CD4-positive, alpha-beta T cell treated with Interleukin-17A for 1 hour (primary cell): ENCODE results near the gene ULK3.

ENCODE experiments used
- DNase-seq: peaks from one replicate; pipeline ENCODE4 v3.0.0-alpha.2; 2020

ULK3 gene

GRCh38 chr15:74821091-74821789 lies 21.7 kb downstream of the ULK3 start:
- DNase-seq = no peak

- no peak for DNase-seq
Observed at GRCh38 chr15:74820056-74820455, 22.9 kb downstream of the ULK3 start.

- no peak for DNase-seq
Observed at GRCh38 chr15:74817370-74817737, 25.6 kb downstream of the ULK3 start.

DNA sequence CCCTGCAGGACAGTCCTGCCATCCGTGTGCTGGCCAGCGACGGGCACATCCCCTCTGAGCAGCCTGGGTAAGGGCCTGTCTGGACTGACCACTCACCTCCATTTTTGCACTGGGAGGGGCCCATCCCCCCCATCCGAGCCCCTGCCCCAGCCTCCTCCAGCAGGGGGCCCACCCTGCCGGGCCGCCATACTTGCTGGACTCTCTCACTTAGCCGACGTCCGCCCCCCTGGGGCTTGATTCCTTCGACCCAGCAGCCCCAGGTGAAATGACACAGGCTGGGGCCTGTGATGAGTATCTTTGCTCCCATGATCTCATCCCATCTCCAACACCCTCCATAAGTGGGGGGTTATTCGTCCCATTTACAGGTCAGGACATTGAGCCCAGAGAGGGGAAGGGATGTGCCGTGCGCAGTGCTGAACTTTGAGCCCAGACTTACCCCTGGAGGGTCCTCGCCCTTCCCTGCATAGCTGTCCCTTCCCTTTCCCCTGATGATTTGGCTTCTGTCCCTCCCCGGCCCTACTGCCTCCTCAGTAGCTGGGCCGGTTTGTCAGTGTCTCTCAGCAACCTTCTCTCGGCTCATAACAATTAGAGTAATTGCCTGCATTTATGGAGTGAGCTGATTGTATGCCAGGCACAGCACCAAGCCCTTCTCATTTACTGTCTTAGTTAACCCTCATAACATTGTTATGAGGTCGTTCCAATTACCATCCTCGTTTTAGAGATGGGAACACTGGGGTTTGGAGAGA lies 26.2 kb downstream of the ULK3 start:
- no peak for DNase-seq

DNA sequence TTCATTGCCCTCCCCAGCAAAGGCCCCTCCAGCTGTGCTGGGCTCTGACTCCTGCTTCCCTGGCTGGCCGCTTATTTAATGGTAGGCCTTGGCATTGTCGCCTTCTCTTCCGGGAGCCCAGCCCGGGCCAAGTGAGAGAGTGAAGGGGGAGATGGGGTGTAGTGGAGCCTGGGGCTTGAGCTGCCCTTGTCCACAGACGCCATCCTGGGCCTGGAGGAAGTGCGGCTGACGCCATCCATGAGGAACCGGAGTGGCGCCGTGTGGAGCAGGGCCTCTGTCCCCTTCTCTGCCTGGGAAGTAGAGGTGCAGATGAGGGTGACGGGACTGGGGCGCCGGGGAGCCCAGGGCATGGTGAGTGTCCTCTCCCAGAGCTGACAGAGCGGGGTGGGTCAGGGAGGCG lies 27.0 kb downstream of the ULK3 start:
- no peak for DNase-seq

GRCh38 chr15:74815121-74815934 lies 27.6 kb downstream of the ULK3 start:
- no peak for DNase-seq

DNA sequence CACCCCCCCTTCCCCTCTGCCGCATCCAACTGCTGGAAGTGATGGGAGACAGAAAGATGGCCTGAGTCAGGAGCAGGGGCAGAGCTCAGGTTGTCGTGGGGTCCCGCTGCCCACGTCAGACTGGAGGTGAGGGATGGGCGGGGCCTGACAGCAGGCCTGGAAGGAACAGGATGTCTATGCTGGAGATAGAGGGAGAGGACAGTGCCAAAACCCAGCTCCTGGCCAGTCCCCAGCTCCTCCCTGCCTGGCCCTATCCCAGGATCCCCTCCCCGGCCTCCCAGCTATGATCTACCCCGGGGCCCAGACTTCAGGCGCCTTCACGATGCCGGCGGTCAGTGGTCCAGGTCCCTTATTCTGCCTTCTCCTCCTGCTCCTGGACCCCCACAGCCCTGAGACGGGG lies 30.4 kb downstream of the ULK3 start, which contains the start of gene LMAN1L:
Gene LMAN1L (plus strand): TSS at position 303 of the 400 bp plus-strand sequence. CDS start 20 bp downstream, at position 323.
- no peak for DNase-seq

- no peak for DNase-seq
Observed at GRCh38 chr15:74809956-74810355, 33.0 kb downstream of the ULK3 start.

DNA sequence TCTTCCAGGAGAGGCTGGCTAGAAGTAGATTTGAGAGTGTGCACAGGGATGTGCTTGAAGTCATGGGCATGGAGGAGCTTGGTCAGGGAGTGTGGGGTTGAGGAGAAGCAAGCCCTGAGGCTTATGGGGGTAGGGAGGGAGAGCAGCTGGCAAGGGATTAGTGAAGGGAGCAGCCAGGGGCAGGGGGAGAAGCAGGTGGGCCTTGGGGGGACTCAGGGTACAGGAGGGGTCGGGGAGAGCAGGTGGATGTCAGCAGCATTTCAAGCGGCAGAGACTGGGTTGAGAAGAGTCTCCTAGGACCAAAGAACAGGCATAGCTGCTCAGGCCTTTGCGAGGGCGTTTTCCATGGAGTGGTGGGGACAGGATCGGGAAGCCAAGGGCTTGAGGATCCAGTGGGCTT lies 33.7 kb downstream of the ULK3 start:
- no peak for DNase-seq

- no peak for DNase-seq
Observed at GRCh38 chr15:74808840-74809229, 34.1 kb downstream of the ULK3 start.

GRCh38 chr15:74808078-74808839 lies 34.7 kb downstream of the ULK3 start:
- no peak for DNase-seq

- DNase-seq = no peak
Observed at GRCh38 chr15:74807282-74807681, 35.7 kb downstream of the ULK3 start.

DNA sequence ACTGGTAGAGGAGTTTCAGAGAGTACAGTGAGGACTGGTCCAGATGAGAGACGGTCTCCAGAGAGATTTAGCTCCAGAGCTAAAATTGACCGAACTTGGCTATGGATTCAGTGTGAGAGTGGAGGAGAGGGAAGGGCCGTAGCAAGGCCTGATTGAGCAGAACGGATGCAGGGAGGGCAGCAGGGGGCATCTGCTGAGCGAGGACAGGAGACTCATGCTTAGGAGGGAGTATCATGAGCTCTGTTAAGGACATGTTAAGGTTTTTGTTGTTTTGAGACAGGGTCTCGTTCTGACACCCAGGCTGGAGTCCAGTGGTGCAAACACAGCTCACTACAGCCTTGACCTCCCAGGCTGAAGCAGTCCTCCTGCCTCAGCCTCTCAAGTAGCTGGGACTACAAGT lies 38.0 kb downstream of the ULK3 start:
- DNase-seq = no peak

DNA sequence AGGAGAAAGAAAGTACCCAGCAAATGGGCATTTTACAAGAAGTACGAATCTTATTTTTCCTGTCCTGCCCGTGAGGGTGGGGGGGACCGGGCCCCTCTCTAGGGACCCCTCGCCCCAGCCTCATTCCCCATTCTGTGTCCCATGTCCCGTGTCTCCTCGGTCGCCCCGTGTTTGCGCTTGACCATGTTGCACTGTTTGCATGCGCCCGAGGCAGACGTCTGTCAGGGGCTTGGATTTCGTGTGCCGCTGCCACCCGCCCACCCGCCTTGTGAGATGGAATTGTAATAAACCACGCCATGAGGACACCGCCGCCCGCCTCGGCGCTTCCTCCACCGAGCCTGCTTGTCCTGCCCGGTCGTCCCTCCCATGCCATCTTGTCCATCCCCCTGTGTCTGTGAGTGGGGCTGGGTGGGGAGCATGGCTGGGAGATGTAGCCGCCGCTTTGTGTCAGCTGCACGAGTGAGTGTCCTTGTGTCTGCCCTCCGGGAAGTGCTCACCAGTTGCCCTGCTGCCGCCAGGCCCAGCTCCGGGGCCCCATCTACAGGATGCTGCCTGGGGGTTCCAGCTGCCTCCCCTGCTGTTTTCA lies 40.0 kb downstream of the ULK3 start:
- no peak for DNase-seq

GRCh38 chr15:74802290-74802689 lies 40.7 kb downstream of the ULK3 start:
- DNase-seq = no peak

DNA sequence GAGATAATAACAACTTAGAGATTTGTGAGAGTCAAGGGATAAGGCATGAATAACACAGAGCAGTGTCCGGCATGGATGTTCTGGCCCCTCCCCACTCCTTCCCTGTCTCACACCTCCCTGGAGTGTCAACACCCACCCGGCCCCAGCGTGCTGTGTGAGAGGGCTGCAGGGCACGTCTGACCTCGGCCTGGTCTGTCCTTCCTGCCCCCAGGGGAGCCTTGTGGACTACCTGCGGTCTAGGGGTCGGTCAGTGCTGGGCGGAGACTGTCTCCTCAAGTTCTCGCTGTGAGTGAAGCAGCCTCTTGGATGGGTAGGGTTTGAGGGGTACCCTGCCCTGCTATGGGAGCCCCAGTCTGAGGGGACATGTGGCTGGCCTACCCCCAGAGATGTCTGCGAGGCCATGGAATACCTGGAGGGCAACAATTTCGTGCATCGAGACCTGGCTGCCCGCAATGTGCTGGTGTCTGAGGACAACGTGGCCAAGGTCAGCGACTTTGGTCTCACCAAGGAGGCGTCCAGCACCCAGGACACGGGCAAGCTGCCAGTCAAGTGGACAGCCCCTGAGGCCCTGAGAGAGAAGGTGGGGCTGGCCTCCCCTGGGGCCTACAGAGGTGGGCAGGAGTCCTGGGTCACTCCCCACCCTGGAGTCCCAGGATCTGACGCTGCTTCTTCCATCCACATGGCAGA lies 41.5 kb downstream of the ULK3 start:
- no peak for DNase-seq

- no peak for DNase-seq
Observed at GRCh38 chr15:74800559-74801094, 42.3 kb downstream of the ULK3 start.

GRCh38 chr15:74799856-74800558 lies 42.9 kb downstream of the ULK3 start:
- peak; percentile 92 for DNase-seq

DNA sequence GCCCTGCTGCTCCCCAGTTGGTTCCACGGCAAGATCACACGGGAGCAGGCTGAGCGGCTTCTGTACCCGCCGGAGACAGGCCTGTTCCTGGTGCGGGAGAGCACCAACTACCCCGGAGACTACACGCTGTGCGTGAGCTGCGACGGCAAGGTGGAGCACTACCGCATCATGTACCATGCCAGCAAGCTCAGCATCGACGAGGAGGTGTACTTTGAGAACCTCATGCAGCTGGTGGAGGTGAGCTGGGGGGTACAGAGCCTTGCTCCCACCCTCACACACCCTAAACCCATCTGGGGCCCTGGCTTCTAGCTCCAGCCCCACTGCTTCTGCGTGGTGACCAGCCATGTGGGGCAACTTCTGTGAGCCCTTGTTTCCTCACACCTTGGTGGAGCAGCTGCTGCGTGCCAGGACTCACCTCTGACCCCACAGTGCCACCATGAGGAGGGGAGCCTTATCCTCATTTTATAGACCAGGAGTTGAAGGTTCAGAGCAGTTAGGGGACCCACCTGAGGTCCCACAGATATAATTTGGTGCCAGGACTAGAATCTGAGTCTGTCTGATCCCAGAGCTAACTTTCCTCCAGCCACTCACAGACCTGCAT lies 43.6 kb downstream of the ULK3 start:
- DNase-seq = peak; percentile 49
